WTC11 (cell line): ENCODE results near the gene RIPOR1. TPM values are rescaled to one million over a fixed set of nuclear protein-coding genes. Genes with fewer than 3 reads are reported as not detected.

Experiments used
- ATAC-seq: fragments of 200-7000 bp; cut with Tn5 transposase; 2 replicates; pipeline ENCODE4 v1.10.0; 2021; ENCODE audit warnings: mild to moderate bottlenecking, moderate library complexity
- CTCF ChIA-PET: fragments of 300-600 bp; sonication (Branson Sonifier 250); formaldehyde crosslinking; loops from one replicate; lab custom pipeline; 2021; ENCODE audit warnings: antibody characterized with exemption; lab: Charles Lee
- POLR2A ChIA-PET: fragments of 350-600 bp; sonication (Branson Sonifier 250); formaldehyde crosslinking; loops from one replicate; lab custom pipeline; 2021; ENCODE audit warnings: antibody characterized with exemption; lab: Charles Lee
- DNase-seq: peaks from one replicate; pipeline ENCODE4 v3.0.0; 2021; ENCODE audit warnings: low spot score
- H3K27ac Mint-ChIP-seq: 2 replicates; pipeline ENCODE4 v1.8.0; 2021; ENCODE audit warnings: mixed read lengths
- H3K27me3 Mint-ChIP-seq: 2 replicates; pipeline ENCODE4 v1.8.0; 2021; ENCODE audit warnings: low read depth, mild to moderate bottlenecking, moderate library complexity, mixed read lengths
- H3K36me3 Mint-ChIP-seq: 2 replicates; pipeline ENCODE4 v1.8.0; 2021; ENCODE audit warnings: mixed read lengths
- H3K4me1 Mint-ChIP-seq: 2 replicates; pipeline ENCODE4 v1.8.0; 2022; ENCODE audit warnings: mixed read lengths
- H3K4me3 Mint-ChIP-seq: 2 replicates; pipeline ENCODE4 v1.8.0; 2021; ENCODE audit warnings: mild to moderate bottlenecking, moderate library complexity, mixed read lengths
- H3K9me3 Mint-ChIP-seq: 2 replicates; pipeline ENCODE4 v1.8.0; 2021; ENCODE audit warnings: mixed read lengths
- AR ChIP-seq: fragments of 250-450 bp; sonication (Bioruptor Pico); IDR thresholded peaks from 2 replicates; pipeline ENCODE4 v1.9.0; 2021; ENCODE audit warnings: mild to moderate bottlenecking
- ATF1 ChIP-seq: sonication (generic); formaldehyde crosslinking; IDR thresholded peaks from 2 replicates; pipeline ENCODE4 v1.8.1; 2023; ENCODE audit warnings: mild to moderate bottlenecking, moderate library complexity, missing genetic modification reagents
- CDX4 ChIP-seq: fragments of 250-450 bp; sonication (Bioruptor Pico); IDR thresholded peaks from 2 replicates; pipeline ENCODE4 v1.9.0; 2021; ENCODE audit warnings: moderate library complexity, mild to moderate bottlenecking, inconsistent platforms, borderline replicate concordance
- EMX1 ChIP-seq: fragments of 250-450 bp; sonication (Bioruptor Pico); IDR thresholded peaks from 2 replicates; pipeline ENCODE4 v1.8.0; 2021; ENCODE audit warnings: mild to moderate bottlenecking
- ERG ChIP-seq: fragments of 250-450 bp; sonication (Bioruptor Pico); IDR thresholded peaks from 2 replicates; pipeline ENCODE4 v1.8.0; 2021; ENCODE audit warnings: mild to moderate bottlenecking
- ESRRA ChIP-seq: sonication (generic); formaldehyde crosslinking; IDR thresholded peaks from 2 replicates; pipeline ENCODE4 v1.8.1; 2022; ENCODE audit warnings: mild to moderate bottlenecking, missing genetic modification reagents, borderline replicate concordance
- FOXJ3 ChIP-seq: sonication (generic); formaldehyde crosslinking; IDR thresholded peaks from 2 replicates; pipeline ENCODE4 v1.9.0; 2021; ENCODE audit warnings: missing genetic modification reagents, mild to moderate bottlenecking, borderline replicate concordance
- HMGA2 ChIP-seq: fragments of 250-450 bp; sonication (Bioruptor Pico); IDR thresholded peaks from 2 replicates; pipeline ENCODE4 v1.4.0; 2021; ENCODE audit warnings: mild to moderate bottlenecking, moderate library complexity
- HMGXB4 ChIP-seq: sonication (generic); formaldehyde crosslinking; IDR thresholded peaks from 2 replicates; pipeline ENCODE4 v1.8.1; 2023; ENCODE audit warnings: mild to moderate bottlenecking, moderate library complexity, missing genetic modification reagents
- IRF1 ChIP-seq: sonication (generic); formaldehyde crosslinking; IDR thresholded peaks from 2 replicates; pipeline ENCODE4 v1.8.0; 2023; ENCODE audit warnings: missing genetic modification reagents
- IRF2 ChIP-seq: sonication (generic); formaldehyde crosslinking; IDR thresholded peaks from 2 replicates; pipeline ENCODE4 v1.8.0; 2022; ENCODE audit warnings: low read depth, missing genetic modification reagents, borderline replicate concordance
- KAT7 ChIP-seq: sonication (generic); formaldehyde crosslinking; IDR thresholded peaks from 2 replicates; pipeline ENCODE4 v1.8.1; 2023; ENCODE audit warnings: missing genetic modification reagents, mild to moderate bottlenecking, borderline replicate concordance
- MLX ChIP-seq: sonication (generic); formaldehyde crosslinking; IDR thresholded peaks from 2 replicates; pipeline ENCODE4 v1.8.1; 2023; ENCODE audit warnings: mild to moderate bottlenecking, missing genetic modification reagents, moderate library complexity
- NR2C2 ChIP-seq: sonication (generic); formaldehyde crosslinking; IDR thresholded peaks from 2 replicates; pipeline ENCODE4 v1.8.0; 2022; ENCODE audit warnings: mild to moderate bottlenecking, missing genetic modification reagents
- RORB ChIP-seq: fragments of 250-450 bp; sonication (Bioruptor Pico); IDR thresholded peaks from 2 replicates; pipeline ENCODE4 v1.9.0; 2021; ENCODE audit warnings: mild to moderate bottlenecking
- SMAD3 ChIP-seq: sonication (generic); formaldehyde crosslinking; IDR thresholded peaks from 2 replicates; pipeline ENCODE4 v1.8.0; 2022; ENCODE audit warnings: missing genetic modification reagents, mild to moderate bottlenecking, borderline replicate concordance
- ZMAT4 ChIP-seq: fragments of 250-450 bp; sonication (Bioruptor Pico); IDR thresholded peaks from 2 replicates; pipeline ENCODE4 v1.9.0; 2021; ENCODE audit warnings: mild to moderate bottlenecking
- ZNF121 ChIP-seq: sonication (generic); formaldehyde crosslinking; IDR thresholded peaks from 2 replicates; pipeline ENCODE4 v1.8.0; 2023; ENCODE audit warnings: missing genetic modification reagents
- ZNF232 ChIP-seq: sonication (generic); formaldehyde crosslinking; IDR thresholded peaks from 2 replicates; pipeline ENCODE4 v1.8.0; 2022; ENCODE audit warnings: mild to moderate bottlenecking, missing genetic modification reagents
- ZNF416 ChIP-seq: fragments of 250-450 bp; sonication (Bioruptor Pico); IDR thresholded peaks from 2 replicates; pipeline ENCODE4 v1.9.0; 2021; ENCODE audit warnings: mild to moderate bottlenecking, inconsistent platforms
- ZNF512 ChIP-seq: sonication (generic); formaldehyde crosslinking; IDR thresholded peaks from 2 replicates; pipeline ENCODE4 v1.8.1; 2022; ENCODE audit warnings: missing genetic modification reagents, borderline replicate concordance
- ZNF532 ChIP-seq: fragments of 250-450 bp; sonication (Bioruptor Pico); IDR thresholded peaks from 2 replicates; pipeline ENCODE4 v1.9.0; 2021; ENCODE audit warnings: mild to moderate bottlenecking, borderline replicate concordance
- total RNA-seq: library from RNA; stranded (reverse); gene quantifications from 3 replicates; pipeline ENCODE4 v1.2.3, GENCODE V29; 2021

Gene RIPOR1
- total RNA-seq, 1 experiment from 2014 or later: 14.9 TPM

- no peak for TF ChIP-seq ZNF121 (CRISPR knock-in tag)
- no peak for TF ChIP-seq EMX1 (CRISPR knock-in tag)
- no peak for TF ChIP-seq ZNF416 (CRISPR knock-in tag)
- no peak for TF ChIP-seq ZMAT4 (CRISPR knock-in tag)
- TF ChIP-seq AR (CRISPR knock-in tag): no peak
- no peak for TF ChIP-seq HMGA2 (CRISPR knock-in tag)
- no peak for TF ChIP-seq ZNF232 (CRISPR knock-in tag)
Observed at GRCh38 chr16:67558859-67559258, 30.2 kb downstream of the RIPOR1 start (continued).

- Mint-ChIP-seq H3K4me1 (peaks cover 15% of the 10 kb centered on the region), H3K27ac (peak overlapping the region; percentile 93), H3K36me3 (no peaks in the 10 kb centered on the region), H3K9me3 (no peaks in the 10 kb centered on the region), H3K4me3 (peak overlapping the region; percentile 83), H3K27me3 (no peaks in the 10 kb centered on the region)
- ATAC-seq: no peak
- DNase-seq: no peak
- ChIA-PET POLR2A (interaction anchor here (0.7 to 1.5 kb wide), 3 partner anchors 13 to 256 kb away, joined by 3 to 7 read pairs (median 3); no protein-coding TSS in a partner anchor), CTCF (interaction anchor here (1.1 to 5.3 kb wide), 7 partner anchors 13 to 87 kb away, joined by 3 to 72 read pairs (median 12); partner anchors contain the start of genes ATP6V0D1 and CARMIL2)
- TF ChIP-seq CDX4 (CRISPR knock-in tag): no peak
- no peak for TF ChIP-seq RORB
- no peak for TF ChIP-seq ZNF512 (CRISPR knock-in tag)
- TF ChIP-seq MLX (CRISPR knock-in tag): no peak
- no peak for TF ChIP-seq ATF1 (CRISPR knock-in tag)
- TF ChIP-seq ERG (CRISPR knock-in tag): no peak
- no peak for TF ChIP-seq HMGXB4 (CRISPR knock-in tag)
- no peak for TF ChIP-seq KAT7
- TF ChIP-seq NR2C2 (CRISPR knock-in tag): no peak
- no peak for TF ChIP-seq SMAD3
- TF ChIP-seq IRF2: no peak
- TF ChIP-seq ZNF532 (CRISPR knock-in tag): no peak
- TF ChIP-seq IRF1 (CRISPR knock-in tag): no peak
- TF ChIP-seq ESRRA: no peak
- no peak for TF ChIP-seq FOXJ3
Observed at GRCh38 chr16:67560827-67561342, 32.3 kb downstream of the RIPOR1 start.
